ENCODE measurements around the gene AIFM1.
"Not testable (repeated sequence)": the region's sequence is repeated elsewhere in the genome, so short reads cannot be mapped to it uniquely, and the experiment has no call there.

The AIFM1 gene

DNA sequence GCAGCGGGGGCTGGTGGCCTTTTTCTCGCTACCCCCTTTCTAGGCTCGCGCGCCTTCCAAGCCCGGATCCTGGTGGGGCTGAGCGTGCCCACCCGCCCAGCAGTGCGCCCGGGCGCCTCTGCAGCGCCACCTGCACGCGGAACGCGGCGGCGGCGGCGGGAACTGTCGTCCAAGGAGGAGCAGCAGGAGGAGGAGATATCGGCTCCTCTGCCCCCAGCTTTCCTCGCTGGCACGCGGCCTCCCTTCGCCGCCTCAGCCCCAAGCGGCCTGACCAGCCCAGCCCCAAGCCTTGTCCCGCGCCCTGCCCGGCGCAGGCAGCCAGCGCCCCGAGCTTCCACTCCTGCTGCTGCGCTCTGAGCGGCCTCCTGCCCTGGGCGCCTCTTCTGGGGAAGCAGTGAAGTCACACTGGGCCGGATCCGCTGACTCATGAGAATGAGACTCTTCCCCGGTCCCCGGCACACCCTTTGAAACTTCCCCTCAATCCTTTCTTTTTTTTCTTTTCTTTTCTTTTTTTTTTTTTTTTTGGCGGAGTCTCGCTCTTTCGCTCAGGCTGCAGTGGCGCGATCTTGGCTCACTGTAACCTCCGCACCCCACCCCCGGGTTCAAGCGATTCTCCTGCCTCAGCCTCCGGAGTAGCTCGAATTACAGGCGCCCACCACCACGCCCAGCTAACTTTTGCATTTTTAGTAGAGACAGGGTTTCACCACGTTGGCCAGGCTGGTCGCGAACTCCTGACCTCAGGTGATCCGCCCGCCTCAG lies 44.7 kb downstream of the AIFM1 start:
- peak in 48 of 51 donors; percentile 1 to 74 (median 33) for DNase-seq

DNA sequence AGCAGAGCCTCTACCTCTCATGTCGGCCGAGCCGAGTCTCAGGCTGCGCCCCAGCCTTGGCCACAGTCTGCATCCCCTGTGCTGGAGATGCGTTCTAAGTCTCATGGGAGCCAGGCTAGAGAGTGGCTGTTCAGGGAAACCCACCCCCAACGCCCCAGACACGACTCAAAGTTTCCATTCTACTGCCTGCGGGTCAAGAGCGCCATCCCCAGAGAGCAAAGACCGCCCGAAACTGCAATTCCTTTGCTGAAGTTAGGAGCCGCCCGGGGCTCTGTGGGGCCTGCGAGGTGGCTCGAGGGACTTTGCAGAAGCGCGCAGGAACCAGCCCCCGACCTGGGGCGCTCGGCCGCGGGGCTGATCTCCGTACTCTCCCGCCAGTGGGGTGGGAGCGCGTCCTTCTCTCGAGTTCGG lies 45.3 kb downstream of the AIFM1 start:
- no peak for DNase-seq

DNA sequence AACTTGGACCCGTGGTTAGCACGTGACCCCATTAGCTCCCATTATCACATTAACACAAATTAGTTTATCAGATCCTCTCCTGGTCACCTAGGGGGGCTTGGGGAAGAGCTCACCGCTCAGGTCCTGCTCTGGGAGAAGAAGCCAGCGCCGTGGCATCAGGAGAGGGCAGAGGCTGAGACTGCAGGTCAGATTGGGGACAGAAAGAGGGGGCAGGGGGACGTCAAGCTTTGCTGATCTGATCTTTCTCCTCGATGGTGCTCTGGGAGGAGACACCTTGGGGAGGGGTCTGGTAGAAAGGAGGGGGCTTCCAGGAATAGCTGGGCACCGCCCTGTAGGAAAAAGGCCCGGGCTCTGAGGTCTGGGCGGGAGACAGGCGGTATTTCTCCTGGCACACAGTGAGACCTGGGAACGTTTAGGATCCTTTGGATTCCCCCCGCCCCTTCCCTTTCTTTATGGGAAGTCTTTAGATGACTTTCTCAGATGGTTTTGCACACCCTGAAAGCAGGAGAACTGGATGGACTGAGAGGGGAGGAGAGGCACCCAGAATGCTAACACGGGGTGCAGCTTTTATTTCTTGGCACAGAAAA lies 46.2 kb downstream of the AIFM1 start:
- no peak for DNase-seq

DNA sequence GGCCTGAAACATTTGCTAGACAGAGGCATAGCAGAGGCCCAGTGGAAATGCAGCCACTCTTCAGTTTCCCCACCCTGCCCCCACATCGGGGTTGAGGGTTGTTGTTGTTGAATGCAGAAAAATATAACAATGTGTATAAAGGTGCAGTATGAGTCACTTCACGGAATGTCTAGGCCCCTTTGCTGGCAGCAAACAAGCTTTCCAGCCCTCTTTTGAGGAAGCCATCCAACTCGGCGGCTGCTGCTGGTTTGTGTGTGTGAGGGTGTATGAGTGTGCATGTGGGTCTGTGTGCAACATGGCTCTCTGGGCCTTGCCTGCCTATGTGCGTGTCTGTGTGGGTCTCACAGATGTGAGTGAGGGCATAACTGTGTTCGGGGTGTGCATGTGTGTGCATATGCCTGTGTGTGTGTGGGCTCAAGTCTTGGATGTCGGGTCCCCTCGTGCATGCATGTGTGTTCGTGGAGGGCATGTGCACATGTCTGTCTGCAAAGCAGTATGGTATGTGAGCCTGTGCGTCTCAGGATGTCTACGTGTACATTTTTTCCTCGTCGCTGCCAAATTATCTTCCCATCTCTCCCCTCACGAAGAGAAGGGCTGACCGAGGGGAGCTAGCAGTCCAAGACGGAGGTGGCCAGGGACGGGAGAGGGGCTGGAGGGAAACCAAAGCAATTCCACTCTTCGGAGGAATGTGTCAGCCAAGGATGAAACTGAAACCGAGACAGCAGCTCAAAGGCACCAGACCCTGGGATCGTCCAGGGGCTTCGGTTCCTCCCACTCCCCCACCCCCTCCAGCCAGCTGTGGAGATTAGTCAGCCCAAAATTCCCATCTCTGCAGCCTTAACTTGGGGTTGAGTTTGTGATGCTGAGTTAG lies 47.0 kb downstream of the AIFM1 start:
- DNase-seq = no peak

DNA sequence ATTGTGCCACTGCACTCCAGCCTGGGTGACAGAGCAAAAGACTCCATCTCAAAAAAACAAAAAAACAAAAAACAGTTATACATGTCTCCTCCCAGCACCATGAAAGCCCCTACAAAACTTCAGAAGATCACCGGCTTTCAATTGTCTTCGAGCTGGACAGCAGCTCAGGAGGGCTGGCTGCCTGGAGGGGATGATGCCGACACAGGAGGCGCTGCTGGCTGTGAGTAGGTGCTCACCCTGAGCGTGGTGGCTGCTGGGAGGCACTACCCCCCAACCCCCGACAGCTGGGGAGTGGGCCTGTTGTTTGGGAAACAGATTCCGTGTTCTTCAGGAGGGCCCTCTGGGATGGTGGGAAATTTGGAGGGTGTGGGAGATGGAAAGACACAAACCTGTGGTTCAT lies 48.5 kb downstream of the AIFM1 start:
- no peak for DNase-seq

DNA sequence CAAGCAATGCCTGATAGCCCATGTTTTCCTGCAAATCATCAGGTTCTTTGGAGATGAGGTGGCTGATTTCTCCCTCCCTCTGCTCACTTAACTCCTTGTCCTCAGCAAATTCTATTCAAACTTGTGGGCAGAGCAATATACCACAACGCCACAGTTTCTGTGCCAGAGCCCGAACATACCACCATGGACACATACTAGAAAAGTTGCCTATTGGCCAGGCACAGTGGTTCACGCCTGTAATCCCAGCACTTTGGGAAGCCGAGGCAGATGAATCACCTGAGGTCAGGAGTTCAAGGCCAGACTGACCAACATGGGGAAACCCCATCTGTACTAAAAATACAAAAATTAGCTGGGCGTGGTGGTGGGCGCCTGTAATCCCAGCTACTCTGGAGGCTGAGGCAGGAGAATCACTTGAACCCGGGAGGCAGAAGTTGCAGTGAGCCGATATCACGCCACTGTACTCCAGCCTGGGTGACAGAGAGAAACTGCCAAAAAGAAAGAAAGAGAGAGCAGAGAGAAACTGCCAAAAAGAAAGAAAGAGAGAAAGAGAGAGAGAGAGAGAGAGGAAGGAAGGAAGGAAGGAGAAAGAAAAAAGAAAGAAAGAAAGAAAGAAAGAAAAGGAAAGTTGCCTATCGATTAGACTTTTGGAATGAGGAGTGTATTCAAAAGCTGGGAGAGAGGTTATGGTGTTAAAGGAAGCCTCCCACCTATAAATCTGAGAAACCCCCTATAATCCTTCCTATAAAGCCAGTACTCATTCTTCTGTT lies 50.3 kb downstream of the AIFM1 start:
- not testable (repeated sequence) for DNase-seq

DNA sequence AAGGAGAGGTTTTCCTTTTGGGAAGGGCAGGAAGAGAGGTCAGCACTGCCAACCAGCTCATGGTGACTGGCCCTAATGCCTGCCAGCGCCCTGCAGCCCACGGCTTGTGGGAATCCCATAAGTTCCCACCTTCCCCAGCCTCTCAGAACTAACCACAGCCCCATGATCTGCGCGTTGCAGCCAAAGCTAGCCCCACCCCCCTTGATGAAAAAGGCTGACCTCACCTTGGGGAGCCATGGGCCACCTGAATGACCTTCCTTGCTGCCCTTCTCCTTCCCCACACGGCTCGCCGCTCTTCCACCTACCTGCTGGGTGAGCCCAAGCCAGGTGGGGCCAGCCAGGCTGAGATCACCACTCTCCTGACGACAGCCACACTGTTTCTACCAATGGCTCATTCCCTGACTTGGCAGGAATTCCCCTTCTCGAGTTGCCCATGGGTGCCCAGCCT lies 51.5 kb downstream of the AIFM1 start:
- DNase-seq = no peak

GRCh38 chrX:130111220-130112154 lies 54.2 kb downstream of the AIFM1 start:
- peak in 3 of 51 donors; percentile 6 to 20 (median 10) for DNase-seq

DNA sequence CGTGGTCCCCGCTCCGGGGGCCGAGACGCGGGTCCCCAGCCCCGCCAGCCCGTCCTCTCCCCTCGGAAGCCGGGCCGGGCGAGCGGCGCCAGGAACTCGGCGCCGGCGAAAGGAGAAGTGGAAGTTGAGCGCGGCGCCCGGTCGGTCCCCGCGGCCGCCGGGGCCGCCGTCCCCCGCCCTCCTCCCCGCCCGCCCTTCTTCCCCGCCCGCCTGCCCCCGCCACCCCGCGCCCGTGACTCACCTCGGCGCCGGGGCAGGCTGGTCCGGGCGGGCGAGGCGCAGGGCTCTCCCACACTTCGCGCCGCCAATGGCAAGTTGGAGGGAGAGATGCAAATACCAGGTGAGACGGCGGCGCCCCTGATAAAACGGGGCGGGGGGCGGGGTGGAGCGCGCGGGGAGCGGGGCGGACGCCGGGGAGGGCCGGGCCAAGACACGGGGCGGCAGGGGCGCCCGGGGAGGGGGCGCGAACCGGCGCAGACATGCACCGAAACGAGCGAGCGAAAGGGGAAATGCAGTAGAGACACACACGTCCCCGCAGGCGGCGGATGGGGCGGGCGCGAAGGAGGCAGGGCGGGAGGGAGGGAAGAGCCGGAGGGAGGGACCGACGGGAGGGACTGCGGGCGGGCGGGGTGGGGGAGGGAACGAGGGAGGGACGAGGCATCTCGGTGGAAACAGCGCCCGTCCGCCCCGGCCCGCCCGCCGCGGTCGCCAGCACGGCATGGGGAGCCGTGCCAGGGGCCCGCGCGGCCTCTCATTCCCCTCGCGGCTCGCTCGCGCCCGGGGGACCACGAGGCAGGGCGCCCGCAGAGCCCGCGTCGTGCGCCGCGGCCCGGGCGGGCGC lies 55.0 kb downstream of the AIFM1 start, which contains the start of gene ELF4:
TSS of gene ELF4 (minus strand) at position 119 of the 841 bp plus-strand sequence. CDS start 29,167 bp downstream, outside the sequence.
- DNase-seq = peak in 13 of 51 donors; percentile 0 to 36 (median 6)

DNA sequence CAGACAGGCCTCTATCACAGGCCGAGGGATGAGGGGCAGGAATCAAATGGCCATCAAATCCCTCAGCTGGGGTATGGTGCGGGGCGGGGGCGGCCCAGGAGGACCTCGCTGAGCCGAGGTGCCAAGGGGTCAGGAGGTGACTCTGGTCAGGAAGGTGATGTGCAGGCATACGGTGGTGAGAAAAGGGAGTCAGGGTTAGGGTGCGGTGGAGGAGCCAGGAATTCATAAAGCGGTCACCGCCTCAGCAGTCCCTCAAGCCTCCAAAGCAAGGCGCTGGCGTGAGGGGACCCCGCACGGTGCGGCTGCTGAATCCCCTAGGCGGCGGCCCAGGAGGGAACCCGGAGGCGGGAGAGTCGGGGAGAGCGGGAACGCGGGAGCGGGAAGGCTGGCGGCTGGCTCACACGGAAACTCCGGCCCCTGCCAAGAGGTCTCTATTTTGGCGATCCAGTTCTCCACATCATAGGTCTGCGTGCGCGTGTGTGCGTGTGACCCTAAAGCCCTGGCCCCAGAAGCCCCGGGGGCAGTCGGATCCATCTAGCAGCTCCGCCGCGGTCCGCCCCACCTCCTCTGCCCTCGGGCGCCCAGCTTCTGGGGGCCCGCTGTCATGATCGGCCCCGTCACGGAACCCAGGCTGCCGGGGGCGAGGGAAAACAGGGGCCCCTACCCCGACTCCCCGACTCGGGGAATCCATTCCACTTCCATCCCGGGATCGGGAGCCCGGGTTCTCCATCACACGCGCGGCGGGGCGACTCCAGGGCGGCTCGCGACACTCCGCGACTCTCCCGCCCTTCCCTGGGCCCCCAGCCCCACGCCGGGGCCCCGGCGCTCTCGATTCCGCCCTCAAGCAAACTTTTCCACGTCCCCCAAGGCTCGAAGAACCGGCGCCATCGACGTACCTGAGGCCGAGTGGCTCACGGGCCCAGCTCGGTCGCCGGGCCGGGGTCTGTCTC lies 55.9 kb downstream of the AIFM1 start:
- peak in 2 of 51 donors; percentile 6 to 7 for DNase-seq

GRCh38 chrX:130108647-130109428 lies 56.8 kb downstream of the AIFM1 start:
- peak in 2 of 51 donors; percentile 1 to 3 for DNase-seq

GRCh38 chrX:130106071-130106470 lies 59.6 kb downstream of the AIFM1 start:
- DNase-seq = peak in 2 of 51 donors; percentile 0 to 1

- DNase-seq = no peak
Measured at GRCh38 chrX:130105244-130105643, 60.4 kb downstream of the AIFM1 start.

DNA sequence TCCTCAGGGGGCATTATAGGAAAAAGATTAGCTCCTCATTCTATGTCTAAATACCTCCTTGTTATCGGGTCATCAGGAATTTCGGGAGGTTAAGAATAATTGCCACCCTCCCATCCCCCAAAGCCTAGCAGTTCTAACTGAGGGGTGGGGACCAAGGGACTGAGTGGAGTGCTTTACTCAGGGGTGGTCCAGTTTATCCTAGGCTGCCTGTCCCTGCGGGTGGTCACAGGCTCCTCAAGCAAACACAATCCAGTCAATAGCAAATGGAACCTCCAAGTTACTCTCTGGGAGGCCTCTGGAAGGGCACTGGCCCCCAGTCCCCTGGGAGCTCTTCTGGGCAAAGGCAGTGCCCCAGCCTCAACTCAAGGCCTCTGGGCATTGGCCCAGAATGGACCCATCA lies 62.0 kb downstream of the AIFM1 start:
- no peak for DNase-seq

DNA sequence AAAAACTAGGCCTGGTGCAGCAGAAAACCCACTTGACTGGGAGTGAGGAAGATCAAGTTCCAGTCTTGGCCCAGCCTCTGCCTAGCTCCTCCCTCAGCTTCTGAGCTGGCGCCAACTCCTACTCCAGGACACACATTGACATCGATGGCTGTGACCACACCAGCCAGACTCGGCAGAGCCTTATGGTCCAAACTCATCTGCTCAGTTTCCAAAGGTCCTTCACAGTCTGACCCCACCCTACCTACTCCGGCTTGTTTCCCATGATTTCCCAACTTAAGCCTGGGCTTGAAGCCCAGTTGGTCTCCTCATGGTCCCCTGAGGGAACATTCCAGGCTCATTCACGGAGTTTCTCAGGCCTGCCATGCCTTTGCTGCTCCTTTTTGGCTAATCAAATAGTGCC lies 65.5 kb downstream of the AIFM1 start:
- no peak for DNase-seq

DNA sequence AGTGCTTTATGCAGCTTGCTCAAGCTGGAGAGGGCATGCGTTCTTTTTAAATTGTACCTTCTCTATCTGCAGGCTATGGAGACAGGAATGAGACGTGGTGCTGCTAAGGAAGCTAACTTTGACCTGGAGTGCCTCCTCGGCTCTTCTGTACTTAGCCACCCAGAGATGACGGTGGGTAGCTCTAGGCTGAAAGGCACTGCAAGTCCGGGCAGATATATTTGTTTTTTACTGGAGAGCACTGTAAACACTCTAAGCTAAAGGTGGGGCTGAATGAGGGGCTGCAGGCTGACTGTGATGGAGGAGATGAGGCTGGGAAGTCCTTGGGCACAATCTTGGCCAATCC lies 67.5 kb downstream of the AIFM1 start:
- no peak for DNase-seq

All from hypothalamus (tissue), 51 donors.